Stimulated activated CD4-positive, alpha-beta T cell treated with anti-CD3 and anti-CD28 coated beads, TNF-alpha, amount 100 ng/mL, for 24 hours (primary cell): ENCODE data around the gene SP110.

ENCODE experiments used
- DNase-seq, 3 experiments: peaks; one replicate each; pipeline ENCODE4 v3.0.0-alpha.2; 2020; ENCODE audit warnings: low read depth in 3 of 3

The SP110 gene

DNA sequence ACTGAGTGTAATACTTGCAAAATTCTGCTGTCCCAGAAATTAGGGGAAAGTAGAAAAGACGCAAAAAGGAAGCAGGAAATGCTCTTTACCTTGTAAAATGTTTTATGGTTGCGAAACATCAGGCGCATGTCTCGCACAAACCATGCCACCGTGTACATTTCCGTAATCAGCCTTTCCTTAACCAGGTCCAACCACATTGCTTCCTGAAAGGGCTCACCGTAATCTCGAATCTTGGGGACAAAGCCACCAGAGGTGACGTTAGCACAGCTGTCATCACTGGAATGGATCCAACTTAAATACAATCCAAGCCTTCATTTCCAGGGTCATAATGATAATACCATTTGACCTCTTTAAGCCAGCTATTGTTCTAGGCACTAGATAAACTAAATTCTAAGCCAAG is 49.3 kb downstream of the SP110 start:
- DNase-seq, result no peak

DNA sequence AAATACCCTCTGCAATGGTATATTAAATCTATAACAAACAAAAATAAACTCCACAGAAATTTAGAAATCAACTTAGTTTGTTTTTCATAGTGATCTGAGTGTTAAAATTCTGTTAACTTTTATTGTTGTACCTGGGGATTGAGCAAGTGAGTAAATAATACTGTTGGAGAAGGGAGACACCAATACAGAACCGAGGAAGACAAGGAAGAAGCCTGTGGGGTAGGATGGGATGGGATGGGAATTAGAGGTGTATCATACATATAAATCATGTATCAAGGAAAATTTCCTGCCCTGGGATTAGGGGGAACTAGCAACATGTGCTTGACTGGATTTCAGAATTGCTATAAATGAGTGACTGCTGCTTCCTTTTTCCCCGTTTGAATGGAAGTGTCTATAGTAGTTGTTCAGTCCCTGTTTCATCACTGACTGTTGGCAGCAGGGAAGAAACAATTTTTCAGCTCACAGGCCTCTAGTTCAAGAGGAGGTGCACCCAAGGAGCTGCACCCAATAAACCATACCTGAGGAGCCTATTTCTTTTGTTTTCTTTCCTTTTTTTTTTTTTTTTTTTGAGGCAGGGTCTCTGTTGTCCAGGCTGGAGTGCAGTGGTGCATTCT is 53.1 kb downstream of the SP110 start:
- DNase-seq, result no peak

DNA sequence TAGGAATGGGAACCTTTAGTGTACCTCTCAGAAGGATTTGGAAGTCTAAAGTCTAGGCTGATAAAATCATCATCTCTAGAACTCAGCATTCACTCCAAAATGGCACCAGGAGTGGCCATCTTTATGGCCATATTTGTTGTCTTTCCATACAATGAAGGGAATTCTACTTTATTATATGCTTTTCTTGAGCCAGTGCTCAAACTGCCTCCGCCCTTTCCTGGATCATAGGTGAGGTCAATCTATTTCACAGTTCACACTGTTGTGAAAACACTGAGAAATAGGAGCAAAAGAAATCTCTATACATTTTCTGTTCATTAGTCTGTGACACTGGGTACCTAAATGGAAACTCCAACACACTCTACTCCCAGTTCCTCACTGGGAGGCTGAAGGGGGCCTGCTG is 55.6 kb downstream of the SP110 start:
- no peak for DNase-seq

DNA sequence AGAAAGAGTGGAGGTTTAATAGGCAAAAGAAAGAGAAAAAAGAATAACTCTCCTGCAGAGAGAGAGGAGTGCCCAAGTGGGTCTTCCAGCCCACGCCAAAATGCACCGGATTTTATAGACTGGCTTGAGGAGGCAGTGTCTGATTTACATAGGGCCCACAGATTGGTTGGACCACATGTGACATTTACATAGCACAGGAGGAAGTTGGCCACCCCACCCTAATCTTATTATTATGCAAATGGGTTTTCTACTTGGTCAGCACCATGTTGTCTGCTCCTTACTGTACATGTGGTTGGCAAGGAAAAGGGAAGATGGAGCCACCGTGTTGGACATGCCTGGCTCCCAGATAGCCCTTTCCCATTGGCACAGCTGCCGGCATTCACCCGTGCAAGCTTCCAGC is 56.8 kb downstream of the SP110 start:
- DNase-seq, result no peak

DNA sequence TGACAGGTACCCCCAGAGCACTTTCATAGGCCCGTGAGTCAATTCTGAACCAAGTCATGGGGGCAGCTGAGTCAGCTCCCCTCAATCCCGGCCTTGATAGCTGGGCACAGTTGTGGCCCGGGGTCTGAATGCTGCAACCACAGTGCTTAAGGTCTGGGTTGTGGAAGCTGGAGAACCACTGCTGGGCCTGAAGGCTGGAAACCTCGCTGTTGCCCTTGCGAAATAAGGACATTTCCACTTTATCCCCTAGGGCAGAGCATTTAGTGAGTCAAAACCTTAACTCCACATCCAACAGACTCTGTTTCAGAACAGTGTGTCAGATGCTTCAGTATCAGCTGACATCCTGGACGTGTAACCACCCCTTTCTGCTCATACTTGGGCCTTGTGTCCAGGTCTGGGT is 58.6 kb downstream of the SP110 start:
- DNase-seq, result no peak

DNA sequence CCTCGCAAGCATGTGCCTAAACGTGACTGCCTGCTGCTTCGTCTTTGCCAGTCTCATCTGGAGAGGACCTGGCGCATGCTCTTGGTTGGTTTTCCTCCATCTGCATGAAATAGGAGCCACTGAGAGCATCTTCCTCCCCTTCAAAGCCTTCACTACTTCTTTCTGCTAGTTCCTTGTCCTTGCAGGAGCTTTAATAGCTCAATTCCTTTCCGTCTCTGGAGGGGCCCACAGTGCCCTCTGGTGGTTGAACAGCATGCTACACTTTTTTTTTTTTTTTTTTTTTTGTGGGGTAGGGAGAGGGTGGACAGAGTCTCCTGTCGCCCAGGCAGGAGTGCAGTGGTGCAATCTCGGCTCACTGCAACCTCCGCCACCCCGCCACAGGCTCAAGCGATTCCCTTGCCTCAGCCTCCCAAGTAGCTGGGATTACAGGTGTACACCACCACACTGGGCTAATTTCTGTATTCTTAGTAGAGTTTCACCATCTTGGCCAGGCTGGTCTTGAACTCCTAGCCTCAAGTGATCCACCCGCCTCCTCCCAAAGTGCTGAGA is 59.6 kb downstream of the SP110 start:
- peak; percentile 24 to 43 (median 30) for DNase-seq

DNA sequence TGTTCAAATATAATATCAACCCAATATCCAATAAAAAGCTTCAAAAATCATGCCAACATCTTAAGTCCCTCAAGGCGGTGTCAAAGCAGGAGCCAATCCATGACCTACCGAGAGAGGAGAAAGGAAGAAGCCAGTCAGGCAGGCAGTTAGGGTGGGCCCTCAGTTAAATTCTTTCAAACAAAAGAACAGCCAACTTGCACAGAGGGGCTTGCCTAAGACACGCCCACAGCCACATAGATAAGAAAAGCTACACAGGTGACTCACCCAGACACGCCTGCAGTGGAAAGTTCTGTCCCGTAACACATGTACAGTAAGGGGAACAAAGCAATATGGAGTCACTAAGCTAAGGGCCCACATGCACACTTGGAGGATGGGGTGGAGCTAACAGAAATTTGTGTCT is 61.3 kb downstream of the SP110 start:
- no peak for DNase-seq

DNA sequence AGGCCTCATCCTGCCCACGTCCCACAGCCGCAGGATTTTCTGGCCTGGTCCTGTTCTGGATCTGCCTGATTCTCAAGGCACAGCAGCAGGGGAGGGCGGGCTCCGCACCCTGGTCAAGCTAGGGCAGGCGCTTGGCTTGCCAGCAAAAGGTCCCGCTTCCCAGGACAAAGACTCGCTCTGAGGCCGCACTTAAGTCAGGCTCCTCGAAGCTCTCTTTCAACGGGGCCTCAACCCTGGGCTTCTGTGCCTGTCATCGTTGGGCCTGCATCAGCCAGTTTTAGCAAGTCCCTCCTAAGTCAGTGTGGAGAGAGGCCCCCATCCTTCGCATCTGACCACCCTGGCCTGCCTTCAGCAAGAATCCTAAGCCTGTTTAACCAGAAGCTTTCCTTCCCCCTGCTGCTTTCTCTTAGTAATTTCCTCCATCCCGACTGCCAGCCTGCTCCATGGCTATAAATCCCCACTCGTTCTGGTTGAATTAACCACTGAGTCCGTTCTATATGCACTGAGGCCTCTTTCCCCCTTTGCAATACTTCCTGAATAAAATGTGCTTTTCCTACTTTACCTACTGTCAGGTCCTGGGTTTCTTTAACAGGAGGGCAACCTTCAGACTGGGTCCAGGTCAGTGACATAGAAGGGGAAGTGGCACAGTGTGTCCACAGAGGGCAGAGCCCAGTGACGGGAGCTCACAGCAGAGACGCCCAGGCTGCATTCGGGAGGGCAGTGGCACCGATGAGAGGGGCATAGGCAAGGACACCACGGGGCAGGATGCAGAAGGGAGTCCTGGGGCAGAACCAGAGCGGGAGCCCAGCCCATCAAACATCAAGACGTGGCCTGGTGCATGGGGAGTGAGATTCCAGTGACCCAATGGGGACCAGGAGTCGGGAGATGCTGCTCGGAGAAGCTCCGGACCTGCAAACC is 62.7 kb downstream of the SP110 start:
- no peak for DNase-seq

DNA sequence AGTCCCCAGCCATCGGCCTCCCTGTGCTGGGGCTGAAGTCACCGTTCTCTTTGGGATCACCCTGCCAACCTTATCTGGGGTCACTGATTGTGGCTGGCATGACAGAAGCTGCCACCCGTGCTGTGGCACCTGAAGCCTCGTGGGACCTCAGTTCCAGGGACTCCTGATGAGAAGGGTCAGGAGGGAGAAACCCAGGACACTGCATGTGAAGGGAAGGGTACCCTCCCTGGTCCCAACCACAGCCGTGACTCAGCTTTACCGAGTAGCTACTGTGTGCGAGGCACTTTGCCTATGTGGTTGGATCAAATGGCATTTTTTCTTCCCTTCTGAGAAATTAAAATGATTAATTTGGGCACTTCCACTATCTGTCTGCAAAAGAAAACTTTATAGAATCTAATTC is 64.4 kb downstream of the SP110 start:
- DNase-seq, result peak in 1 of 3 experiments; percentile 40

DNA sequence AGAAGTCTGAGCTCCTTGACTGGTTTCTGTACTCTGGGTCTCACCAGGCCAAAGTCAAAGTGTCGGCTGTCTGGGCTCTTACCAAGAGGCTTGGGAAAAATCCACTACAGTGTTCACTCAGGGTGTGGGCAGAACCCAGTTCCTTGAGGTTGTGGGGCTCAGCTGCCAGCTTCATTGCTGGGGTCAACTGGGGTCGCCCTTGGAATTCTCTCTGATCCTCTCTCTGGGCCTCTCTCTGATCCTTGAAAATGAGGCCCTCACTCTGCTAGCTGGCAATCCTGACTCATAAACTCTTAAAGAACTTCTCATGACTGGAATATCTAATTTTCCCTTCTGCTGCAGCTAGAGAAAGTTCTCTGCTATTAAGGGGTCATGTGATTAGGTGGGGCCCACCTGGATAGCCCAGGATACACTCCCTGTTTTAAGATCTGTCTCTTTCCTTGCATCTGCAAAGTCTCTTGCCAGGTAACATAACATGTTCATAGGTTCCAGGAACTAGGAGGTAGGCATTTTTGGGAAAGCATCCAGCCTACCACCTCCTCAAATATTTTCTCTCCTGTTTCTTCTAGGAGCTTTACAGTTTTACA is 66.3 kb downstream of the SP110 start:
- DNase-seq, result no peak

DNA sequence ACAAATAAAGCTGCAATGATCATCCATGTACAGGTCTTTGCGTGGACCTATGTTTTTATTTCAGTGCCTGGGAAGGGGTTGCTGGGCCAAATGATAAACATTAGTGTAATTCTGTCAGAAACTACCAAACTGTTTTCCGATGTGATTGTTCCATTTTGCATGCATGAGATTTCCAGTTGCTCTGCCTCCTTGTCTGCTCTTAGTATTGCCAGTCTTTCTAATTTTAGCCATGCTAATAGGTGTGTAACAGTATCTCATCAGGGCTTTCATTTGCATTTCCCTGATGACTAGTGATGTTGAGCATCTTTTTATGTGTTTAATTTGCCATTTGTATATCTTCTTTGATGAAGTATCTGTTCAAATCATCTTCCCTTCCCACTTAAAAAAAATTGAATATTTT is 67.5 kb downstream of the SP110 start:
- no peak for DNase-seq

DNA sequence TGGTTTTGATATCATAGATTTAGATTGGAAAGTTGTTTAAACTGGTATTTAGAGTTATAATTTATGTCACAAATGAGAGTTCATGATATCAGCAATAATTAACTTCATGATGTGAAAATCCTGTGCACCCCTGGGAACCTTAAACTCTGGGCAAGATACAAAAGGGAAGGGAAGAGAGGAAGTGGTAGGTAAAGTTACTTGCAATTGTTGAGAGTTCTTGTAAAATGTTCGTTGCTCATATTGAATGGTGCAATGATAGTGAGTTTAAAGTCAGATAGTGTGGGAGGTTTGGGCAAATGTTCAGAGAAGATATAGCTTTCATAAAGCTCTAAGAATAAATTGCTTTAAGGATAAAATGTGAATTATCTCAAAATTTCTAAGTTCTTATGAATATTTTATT is 75.4 kb downstream of the SP110 start:
- no peak for DNase-seq

DNA sequence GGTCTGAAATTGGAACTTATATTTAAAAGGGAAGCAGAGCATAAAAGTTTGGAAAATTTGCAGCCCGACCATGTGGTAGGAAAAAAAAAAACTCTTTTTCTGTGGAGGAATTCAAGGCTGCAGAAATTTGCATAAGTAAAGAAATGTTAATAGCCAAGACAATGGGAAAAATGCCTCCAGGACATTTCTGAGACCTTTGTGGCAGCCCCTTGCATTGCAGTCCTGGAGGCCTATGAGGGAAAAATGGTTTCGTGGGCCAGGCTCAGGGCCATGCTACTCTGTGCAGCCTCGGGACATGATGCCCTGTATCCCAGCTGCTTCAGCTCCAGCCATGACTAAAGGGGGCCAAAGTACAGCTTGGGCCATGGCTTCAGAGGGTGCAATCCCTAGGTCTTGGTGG is 79.1 kb downstream of the SP110 start:
- DNase-seq, result no peak

DNA sequence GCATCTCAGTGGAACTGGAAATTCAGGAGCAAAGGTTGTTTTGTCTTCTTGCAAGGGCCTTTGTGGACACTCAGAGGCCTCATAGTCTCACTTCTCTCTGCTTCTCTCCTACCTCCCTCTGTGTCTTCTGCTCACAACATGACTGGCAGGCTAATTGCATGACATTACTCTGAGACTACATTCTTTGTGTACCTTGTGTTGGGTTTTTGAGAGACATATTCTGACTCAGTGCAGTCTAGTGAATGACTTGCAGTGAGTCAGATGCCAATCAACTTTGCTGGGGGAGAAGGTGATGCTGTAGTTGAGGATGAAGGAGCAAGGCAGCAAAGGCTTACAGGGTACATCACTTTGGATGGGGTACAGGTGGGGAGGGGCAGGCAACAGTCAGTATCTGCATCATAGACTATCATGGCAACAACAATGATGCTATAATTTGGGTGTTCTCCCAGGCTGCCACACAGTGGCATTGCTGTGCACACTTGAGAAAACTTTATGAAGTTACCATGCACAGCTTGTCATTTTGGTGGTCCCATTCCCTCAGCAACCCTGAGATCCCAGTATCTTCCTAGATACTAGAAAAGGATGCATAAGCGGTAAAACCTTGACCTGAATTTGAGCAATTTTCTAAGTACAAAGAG is 81.8 kb downstream of the SP110 start:
- no peak for DNase-seq

DNA sequence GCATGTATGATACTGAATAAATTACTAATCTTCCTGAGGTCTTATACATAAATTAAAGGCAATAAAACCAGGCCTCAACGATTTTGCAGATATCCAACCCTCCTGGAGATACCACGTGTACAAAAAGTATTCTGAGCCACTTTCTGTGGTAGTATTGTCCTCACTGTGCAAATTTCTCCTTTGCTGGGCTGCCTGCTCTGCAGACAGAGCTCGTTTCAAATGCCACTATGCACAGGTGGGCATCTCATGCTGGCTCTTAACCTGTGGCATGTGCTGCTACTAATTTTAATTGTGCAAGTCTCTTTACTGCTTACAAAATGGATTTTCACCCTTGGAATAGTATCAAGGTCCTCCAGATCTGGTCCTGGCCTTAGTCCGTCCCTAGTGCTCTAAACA is 84.7 kb downstream of the SP110 start:
- DNase-seq, result no peak

DNA sequence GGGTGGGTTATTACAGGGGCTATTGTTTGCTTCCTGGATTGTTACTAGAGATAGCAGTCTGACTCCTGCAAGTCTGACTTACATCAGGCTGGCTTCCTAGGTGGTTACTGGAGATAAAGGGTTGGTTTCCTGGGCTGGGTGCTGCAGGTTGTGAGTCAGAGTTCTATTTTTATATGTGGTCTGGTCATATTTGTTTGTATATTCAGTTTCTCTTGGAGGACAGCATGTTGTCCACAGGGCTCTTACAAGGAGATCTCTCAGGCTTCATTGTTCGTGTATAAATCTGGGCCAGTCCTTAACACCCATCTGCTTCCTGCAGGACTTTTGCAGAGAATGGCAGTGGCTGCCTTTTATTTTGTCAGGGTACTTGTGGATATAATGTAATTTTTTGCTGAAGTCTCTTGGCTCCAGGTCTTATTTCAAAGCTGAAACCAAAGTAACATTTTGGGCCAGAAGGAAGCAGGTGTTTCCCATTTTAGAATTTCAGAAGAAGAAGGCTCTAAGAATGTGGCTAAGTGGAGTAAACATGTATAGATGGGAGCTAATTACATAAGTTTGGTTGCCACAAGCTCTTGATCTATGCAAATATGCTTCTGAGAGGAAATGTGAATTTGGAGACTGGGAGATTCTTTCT is 85.2 kb downstream of the SP110 start:
- no peak for DNase-seq

DNA sequence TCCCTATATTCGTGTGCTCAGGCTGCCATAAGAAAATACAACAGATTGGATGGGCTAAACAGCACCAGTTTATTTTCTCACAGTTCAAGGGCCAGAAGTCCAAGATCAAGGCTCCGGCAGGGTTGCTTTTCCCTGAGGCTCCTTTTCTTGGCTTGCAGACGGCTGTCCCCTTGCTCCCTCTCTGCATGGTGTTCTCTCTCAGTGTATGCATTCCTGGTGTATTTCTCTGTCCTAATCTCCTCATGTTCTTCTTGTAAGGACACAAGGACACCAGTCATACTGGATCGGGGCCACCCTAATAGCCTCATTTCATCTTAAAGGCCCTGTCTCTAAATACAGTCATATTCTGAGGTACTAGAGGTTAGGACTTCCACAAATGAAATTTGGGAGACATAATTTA is 88.4 kb downstream of the SP110 start:
- DNase-seq, result no peak

DNA sequence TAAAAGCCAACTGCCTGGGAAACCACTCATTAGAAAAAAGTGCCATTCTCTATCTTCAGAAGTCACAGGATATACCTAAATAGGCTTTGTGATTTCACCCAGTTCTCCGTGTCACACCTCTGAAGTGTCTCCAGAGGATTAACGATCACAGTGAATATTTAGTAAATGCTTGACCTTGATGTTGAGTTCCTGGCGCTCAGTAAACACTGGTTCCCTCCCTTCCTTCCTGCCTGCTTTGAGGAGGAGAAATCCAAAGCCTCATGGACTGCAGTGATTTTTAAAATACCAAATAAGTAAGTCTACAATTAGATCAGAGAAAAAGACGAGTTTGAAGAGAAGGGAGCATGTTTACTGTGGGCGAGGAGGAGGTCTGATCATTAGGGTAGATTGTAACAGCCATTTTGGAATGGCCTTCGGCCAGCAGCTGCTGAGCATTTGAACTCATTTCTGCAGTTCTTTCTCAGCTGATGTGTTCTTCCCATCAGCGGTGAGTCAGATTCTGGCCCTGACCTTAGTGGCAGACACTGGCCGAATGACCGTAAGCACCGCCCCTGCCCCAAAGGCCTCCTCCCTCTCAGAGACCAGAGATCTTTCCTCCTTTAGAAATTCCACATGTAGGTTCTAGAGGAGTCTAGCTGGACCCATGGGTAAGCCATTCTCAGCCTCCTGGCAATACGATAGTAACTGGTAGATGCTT is 89.0 kb downstream of the SP110 start:
- no peak for DNase-seq

DNA sequence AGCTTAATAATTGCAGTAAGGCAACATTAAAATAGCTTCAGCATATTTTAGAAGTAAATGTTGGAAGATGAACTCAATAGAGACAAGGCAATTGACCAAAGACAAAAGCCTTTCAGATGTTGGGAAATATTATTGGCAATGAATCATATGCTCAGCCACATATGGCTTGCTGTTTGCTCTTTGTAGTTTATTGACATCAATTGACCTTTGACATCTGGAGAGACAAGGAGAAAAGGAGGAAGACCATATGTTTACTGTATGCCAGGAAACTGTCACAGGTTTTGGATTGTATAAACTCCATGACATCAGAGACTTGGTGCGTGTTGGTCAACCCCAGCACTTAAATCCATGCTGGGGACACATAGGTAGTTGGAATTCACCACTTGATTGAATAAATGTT is 90.4 kb downstream of the SP110 start:
- DNase-seq, result no peak

DNA sequence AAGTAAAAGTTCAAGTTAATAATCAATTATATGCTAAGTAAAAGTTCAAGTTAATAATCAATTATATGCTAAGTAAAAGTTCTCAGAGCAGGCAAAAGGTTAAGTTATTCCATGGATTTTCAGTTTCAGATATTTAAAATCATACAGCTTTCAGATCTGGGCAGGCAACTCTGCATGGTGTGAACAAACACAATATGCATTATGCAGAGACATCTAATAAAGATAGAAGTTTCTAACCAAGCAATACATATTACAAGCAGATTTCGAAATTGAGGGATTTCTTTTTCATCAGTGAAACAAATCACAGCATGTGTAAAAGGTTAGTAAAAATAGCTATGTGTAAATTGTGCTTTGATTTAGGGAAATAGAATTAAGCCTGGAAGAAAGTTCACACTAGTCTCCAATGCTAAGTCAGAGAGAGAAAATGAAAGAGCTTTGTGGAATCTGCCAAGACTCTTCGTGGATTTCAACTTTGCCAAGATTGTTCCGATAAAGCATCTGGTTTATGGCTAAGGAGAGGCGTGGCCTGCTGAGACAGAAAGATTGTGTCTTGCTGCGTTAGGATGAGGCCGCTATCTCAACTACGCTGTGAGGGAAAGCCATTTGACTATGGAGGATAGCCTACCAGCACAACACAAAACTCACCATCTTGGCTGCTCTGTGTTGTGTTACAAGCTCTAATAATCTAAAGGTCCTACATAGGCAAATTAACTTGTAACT is 91.0 kb downstream of the SP110 start:
- DNase-seq, result no peak

DNA sequence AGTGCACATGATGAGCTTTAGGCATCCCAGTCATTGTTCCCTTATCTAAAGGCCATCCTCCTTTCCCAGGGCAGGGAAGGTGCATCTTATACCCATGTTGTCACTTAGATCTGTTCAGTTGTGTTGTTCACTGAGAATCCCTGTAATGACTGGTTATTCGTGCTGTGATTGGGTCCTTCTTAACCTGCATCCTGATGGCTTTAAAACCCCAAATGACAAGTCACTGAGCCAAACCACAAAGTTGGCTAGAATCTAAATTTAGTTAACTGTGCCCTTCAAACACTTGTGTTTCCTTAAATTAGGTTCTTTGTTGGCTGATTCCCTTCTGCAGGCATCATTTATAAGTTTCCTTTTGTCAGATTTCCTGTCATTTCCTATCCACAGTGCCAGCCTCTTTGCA is 92.6 kb downstream of the SP110 start:
- DNase-seq, result no peak
